Left ventricle myocardium inferior (tissue), 1 donor: ENCODE measurements around the gene CDH11. TPM values are rescaled to one million over a fixed set of nuclear protein-coding genes. Genes with fewer than 3 reads are reported as not detected.

Source experiments
- DNase-seq: peaks from one replicate; pipeline ENCODE4 v3.0.0-alpha.2; 2020
- H3K27ac ChIP-seq: fragments of 200-600 bp; replicated peaks from 2 replicates; pipeline ENCODE4 v1.8.0; 2021
- H3K27me3 ChIP-seq: fragments of 200-600 bp; 2 replicates; pipeline ENCODE4 v1.8.0; 2021; ENCODE audit warnings: low read depth
- H3K36me3 ChIP-seq: fragments of 200-600 bp; 2 replicates; pipeline ENCODE4 v1.8.0; 2021
- H3K4me1 ChIP-seq: fragments of 200-600 bp; 2 replicates; pipeline ENCODE4 v1.8.0; 2021
- H3K4me3 ChIP-seq: fragments of 200-600 bp; 2 replicates; pipeline ENCODE4 v1.8.0; 2021; ENCODE audit warnings: mild to moderate bottlenecking, moderate library complexity
- H3K9me3 ChIP-seq: fragments of 200-600 bp; replicated peaks from 2 replicates; pipeline ENCODE4 v1.8.0; 2021
- intact Hi-C: fragments of 100-400 bp; cut with micrococcal nuclease; formaldehyde crosslinking; loops from one replicate; pipeline ENCODE4 v1.11.0; 2022
- total RNA-seq: library from RNA; stranded (reverse); fragmentation: NEBNext Ultra II Directional; extraction: Animal tissue kit (Norgen Biotek cat#: 25700); gene quantifications from one replicate; pipeline ENCODE4 v1.2.1, GENCODE V29; 2021
- TF ChIP-seq, protein P1 (sequence below): fragments of 200-600 bp; IDR thresholded peaks from 2 replicates; pipeline ENCODE4 v1.8.0; 2021; ENCODE audit warnings: antibody characterized with exemption, mild to moderate bottlenecking, borderline replicate concordance
- donor health status: DM: no; HTN: yes; CAD: no; lungs with severe emphysema.

Gene CDH11
- total RNA-seq, 1 donor from 2014 or later, result 20.9 TPM

- H3K36me3 ChIP-seq, result no peaks in the 10 kb centered on the region
- no peaks in the 10 kb centered on the region for H3K4me1 ChIP-seq
- H3K9me3 ChIP-seq, result no peaks in the 10 kb centered on the region
- no peak for DNase-seq
- no peak overlapping the region for H3K27ac ChIP-seq
- H3K4me3 ChIP-seq, result no peak overlapping the region
- no peaks in the 10 kb centered on the region for H3K27me3 ChIP-seq
- intact Hi-C loops, result no loop called here
- TF ChIP-seq, protein P1, sequence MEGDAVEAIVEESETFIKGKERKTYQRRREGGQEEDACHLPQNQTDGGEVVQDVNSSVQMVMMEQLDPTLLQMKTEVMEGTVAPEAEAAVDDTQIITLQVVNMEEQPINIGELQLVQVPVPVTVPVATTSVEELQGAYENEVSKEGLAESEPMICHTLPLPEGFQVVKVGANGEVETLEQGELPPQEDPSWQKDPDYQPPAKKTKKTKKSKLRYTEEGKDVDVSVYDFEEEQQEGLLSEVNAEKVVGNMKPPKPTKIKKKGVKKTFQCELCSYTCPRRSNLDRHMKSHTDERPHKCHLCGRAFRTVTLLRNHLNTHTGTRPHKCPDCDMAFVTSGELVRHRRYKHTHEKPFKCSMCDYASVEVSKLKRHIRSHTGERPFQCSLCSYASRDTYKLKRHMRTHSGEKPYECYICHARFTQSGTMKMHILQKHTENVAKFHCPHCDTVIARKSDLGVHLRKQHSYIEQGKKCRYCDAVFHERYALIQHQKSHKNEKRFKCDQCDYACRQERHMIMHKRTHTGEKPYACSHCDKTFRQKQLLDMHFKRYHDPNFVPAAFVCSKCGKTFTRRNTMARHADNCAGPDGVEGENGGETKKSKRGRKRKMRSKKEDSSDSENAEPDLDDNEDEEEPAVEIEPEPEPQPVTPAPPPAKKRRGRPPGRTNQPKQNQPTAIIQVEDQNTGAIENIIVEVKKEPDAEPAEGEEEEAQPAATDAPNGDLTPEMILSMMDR, result no peak
These were observed 22.9 kb downstream of the CDH11 start for GRCh38 chr16:65098916-65099315.

DNA sequence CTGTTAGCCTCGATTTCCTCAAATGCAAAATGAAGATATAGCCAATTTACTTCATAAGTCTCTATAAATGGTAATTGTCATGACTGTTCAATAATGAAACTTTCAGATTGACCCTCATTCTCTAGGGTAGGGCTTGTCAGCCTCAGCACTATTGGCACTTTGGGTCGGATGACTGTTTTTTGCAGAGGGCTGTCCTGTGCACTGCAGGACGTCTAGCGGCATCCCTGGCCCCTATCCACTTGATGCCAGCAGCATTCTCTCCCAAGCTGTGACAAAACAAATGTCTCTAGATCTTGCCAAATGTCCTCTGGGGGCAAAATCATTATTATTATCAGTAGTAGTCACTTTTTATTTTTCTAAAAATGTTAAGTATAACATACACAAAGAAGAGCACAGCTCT is 24.6 kb downstream of the CDH11 start:
- H3K4me3 ChIP-seq, result no peak overlapping the region
- H3K4me1 ChIP-seq, result no peaks in the 10 kb centered on the region
- no peaks in the 10 kb centered on the region for H3K36me3 ChIP-seq
- TF ChIP-seq, protein P1, result no peak
- no peaks in the 10 kb centered on the region for H3K27me3 ChIP-seq
- no peaks in the 10 kb centered on the region for H3K9me3 ChIP-seq
- no peak for DNase-seq
- intact Hi-C loops, result no loop called here
- no peak overlapping the region for H3K27ac ChIP-seq

DNA sequence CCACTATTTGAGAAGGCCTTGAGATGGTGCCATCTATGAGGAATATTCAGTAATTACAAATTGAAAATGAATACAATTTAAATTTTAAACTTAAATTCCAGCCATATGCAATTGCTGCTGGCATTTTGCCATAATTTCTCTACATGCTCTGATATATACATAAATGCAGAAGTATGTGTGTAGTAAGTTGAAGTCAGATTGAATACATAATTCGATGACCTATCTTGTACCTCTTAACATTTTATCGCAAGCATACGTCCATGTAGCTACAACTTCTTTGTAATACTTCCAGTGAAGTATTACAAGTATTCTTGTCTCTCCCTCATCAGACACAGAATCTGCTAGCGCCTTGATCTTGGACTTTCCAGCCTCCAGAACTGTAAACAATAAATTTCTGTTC is 26.0 kb downstream of the CDH11 start:
- DNase-seq, result no peak
- Histone ChIP-seq H3K27me3 (no peaks in the 10 kb centered on the region), H3K36me3 (no peaks in the 10 kb centered on the region)

GRCh38 chr16:65095090-65095728 is 26.7 kb downstream of the CDH11 start:
- Histone ChIP-seq H3K4me1 (no peaks in the 10 kb centered on the region), H3K27ac (no peak overlapping the region), H3K27me3 (no peaks in the 10 kb centered on the region), H3K36me3 (no peaks in the 10 kb centered on the region), H3K4me3 (no peak overlapping the region), H3K9me3 (no peaks in the 10 kb centered on the region)
- intact Hi-C loops, result no loop called here
- DNase-seq, result no peak
- TF ChIP-seq, protein P1, result no peak

More for the DNA sequence above, 26.0 kb downstream of the CDH11 start:
- Histone ChIP-seq H3K27ac (no peak overlapping the region), H3K4me1 (no peaks in the 10 kb centered on the region), H3K9me3 (no peaks in the 10 kb centered on the region), H3K4me3 (no peak overlapping the region)
- intact Hi-C loops, result no loop called here
- TF ChIP-seq, protein P1, result no peak

GRCh38 chr16:65094009-65094408 is 27.9 kb downstream of the CDH11 start:
- no peak overlapping the region for H3K4me3 ChIP-seq
- no peaks in the 10 kb centered on the region for H3K36me3 ChIP-seq
- H3K27me3 ChIP-seq, result no peaks in the 10 kb centered on the region
- TF ChIP-seq, protein P1, result no peak
- no peaks in the 10 kb centered on the region for H3K9me3 ChIP-seq
- DNase-seq, result no peak
- no peaks in the 10 kb centered on the region for H3K4me1 ChIP-seq
- intact Hi-C loops, result no loop called here
- H3K27ac ChIP-seq, result no peak overlapping the region
